Suprapubic skin (tissue), 4 donors: ENCODE measurements around the gene LASP1. TPM values are rescaled to one million over a fixed set of nuclear protein-coding genes. Genes with fewer than 3 reads are reported as not detected.

ENCODE experiments used
- DNase-seq, 2 donors: peaks; one replicate each; pipeline ENCODE4 v3.0.0-alpha.2; 2019; ENCODE audit warnings: low spot score in 2 of 2
- H3K27ac ChIP-seq: fragments of 200-600 bp; sonication (generic); one replicate; pipeline ENCODE4 v1.5.1; 2019
- H3K27me3 ChIP-seq: fragments of 200-600 bp; sonication (generic); one replicate; pipeline ENCODE4 v1.5.1; 2019
- H3K36me3 ChIP-seq: fragments of 200-600 bp; sonication (generic); one replicate; pipeline ENCODE4 v1.5.1; 2019
- H3K4me1 ChIP-seq: fragments of 200-600 bp; sonication (generic); one replicate; pipeline ENCODE4 v1.5.1; 2019
- H3K4me3 ChIP-seq: fragments of 200-600 bp; sonication (generic); one replicate; pipeline ENCODE4 v1.5.1; 2019; ENCODE audit warnings: mild to moderate bottlenecking
- H3K9me3 ChIP-seq: fragments of 200-600 bp; sonication (generic); one replicate; pipeline ENCODE4 v1.5.1; 2019
- EP300 ChIP-seq: sonication (generic); formaldehyde crosslinking; IDR thresholded peaks from one replicate; pipeline ENCODE4 v1.6.1; 2017; ENCODE audit warnings: antibody characterized with exemption
- POLR2A ChIP-seq, 2 donors: fragments of 450-650 bp; IDR thresholded peaks; one replicate each; pipeline ENCODE4 v1.6.1; 2017; ENCODE audit warnings: antibody characterized with exemption in 2 of 2, mild to moderate bottlenecking in 2 of 2, moderate library complexity in 2 of 2
- POLR2AphosphoS5 ChIP-seq, 3 donors: sonication (generic); formaldehyde crosslinking; IDR thresholded peaks; one replicate each; pipeline ENCODE4 v1.6.1; 2017; ENCODE audit warnings: antibody characterized with exemption in 3 of 3
- WGBS: methylation state at CpG from one replicate; pipeline ENCODE4 v1.1.5; 2018; 5-methylcytosine and 5-hydroxymethylcytosine counted together
- total RNA-seq, 4 donors: library from RNA; depleted of rRNA; stranded (reverse); fragments of >200 nt; gene quantifications; one replicate each; pipeline ENCODE4 v1.1.0, GENCODE V29; 2016
- TF ChIP-seq, protein P1 (sequence below), 2 donors: fragments of 200-600 bp in 1 of 2; fragments of 450-650 bp in 1 of 2; sonication (generic) in 1 of 2; IDR thresholded peaks; one replicate each; pipeline ENCODE4 v1.5.1; 2016 to 2019; ENCODE audit warnings: antibody characterized with exemption in 2 of 2, mild to moderate bottlenecking in 1 of 2, moderate library complexity in 1 of 2

Gene LASP1
- total RNA-seq, 4 donors from 2014 or later: 83.1 to 124 (median 99.6) TPM

DNA sequence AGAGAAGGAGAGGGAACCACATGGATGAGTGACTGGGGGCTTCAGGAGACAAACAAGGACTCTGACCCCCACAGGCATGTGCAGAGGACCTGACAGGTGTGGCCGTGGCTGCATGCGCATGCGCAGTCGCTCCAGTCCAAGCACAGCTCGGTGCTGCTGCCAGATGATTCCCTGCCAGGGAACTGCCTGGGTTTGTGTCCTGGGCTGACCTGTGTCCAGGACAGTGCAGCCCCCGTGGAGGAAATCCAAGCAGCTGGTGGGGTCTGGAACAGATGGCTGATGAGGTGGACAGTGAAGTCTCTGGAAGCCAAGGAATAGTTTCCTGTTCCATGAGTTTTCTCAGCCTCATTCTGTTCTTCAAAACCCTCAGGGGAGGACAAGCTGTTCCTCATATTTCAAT lies 27.3 kb downstream of the LASP1 start:
- Histone ChIP-seq H3K36me3 (peaks cover 44% of the 10 kb centered on the region), H3K4me1 (peaks cover 82% of the 10 kb centered on the region), H3K27ac (peak overlapping the region; percentile 30), H3K9me3 (no peaks in the 10 kb centered on the region), H3K27me3 (no peaks in the 10 kb centered on the region), H3K4me3 (no peak overlapping the region)
- DNase-seq: no peak
- TF ChIP-seq, protein P1, sequence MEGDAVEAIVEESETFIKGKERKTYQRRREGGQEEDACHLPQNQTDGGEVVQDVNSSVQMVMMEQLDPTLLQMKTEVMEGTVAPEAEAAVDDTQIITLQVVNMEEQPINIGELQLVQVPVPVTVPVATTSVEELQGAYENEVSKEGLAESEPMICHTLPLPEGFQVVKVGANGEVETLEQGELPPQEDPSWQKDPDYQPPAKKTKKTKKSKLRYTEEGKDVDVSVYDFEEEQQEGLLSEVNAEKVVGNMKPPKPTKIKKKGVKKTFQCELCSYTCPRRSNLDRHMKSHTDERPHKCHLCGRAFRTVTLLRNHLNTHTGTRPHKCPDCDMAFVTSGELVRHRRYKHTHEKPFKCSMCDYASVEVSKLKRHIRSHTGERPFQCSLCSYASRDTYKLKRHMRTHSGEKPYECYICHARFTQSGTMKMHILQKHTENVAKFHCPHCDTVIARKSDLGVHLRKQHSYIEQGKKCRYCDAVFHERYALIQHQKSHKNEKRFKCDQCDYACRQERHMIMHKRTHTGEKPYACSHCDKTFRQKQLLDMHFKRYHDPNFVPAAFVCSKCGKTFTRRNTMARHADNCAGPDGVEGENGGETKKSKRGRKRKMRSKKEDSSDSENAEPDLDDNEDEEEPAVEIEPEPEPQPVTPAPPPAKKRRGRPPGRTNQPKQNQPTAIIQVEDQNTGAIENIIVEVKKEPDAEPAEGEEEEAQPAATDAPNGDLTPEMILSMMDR (IDR thresholded peaks at IDR 0.05): no peak
- TF ChIP-seq EP300: no peak
- TF ChIP-seq POLR2A (IDR thresholded peaks at IDR 0.05): no peak
- TF ChIP-seq POLR2AphosphoS5 (IDR thresholded peaks at IDR 0.05): no peak
- WGBS: 20% methylated on average over 5 of the region's 6 CpGs

DNA sequence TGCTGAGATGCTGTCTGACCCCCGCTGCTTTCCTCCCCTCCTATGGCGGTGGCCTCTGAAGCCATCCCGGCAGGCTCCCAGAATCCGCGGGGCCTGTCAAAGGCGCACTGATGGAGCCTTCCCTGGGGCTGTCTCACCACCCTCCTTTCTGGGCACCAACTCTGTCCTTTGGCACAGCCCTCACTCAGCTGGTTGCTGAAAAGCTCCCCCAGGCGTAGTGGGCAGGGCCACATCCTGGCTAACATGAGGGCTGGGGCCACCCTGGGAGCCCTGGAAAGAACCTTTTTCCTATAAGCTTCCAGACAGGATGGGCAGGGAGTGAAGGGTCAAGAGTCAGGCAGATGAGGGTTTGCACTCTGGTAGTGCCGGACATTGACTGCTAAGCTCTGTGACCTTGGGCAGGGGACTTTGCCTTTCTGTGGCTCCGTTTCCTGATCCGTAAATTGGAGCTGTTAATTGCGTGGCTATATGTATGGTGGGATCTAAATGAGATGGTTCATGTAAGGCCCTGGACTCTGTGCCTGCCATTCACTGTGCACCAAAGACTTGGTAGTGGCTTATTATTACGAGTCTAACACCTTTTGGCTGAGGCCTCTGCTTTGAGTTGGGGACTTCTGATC lies 27.9 kb downstream of the LASP1 start:
- TF ChIP-seq POLR2A (IDR thresholded peaks at IDR 0.05): no peak
- Histone ChIP-seq H3K4me3 (no peak overlapping the region), H3K4me1 (peaks cover 79% of the 10 kb centered on the region), H3K9me3 (no peaks in the 10 kb centered on the region), H3K27ac (peak overlapping the region; percentile 30), H3K36me3 (peaks cover 38% of the 10 kb centered on the region), H3K27me3 (no peaks in the 10 kb centered on the region)
- DNase-seq: no peak
- WGBS: 48% methylated on average over 12 of the region's 12 CpGs

- Histone ChIP-seq H3K27ac (peak overlapping the region; percentile 30), H3K36me3 (peaks cover 36% of the 10 kb centered on the region), H3K4me3 (no peak overlapping the region), H3K9me3 (no peaks in the 10 kb centered on the region), H3K4me1 (peaks cover 78% of the 10 kb centered on the region), H3K27me3 (no peaks in the 10 kb centered on the region)
- no peak for DNase-seq
- TF ChIP-seq POLR2AphosphoS5 (IDR thresholded peaks at IDR 0.05) (no peak), POLR2A (IDR thresholded peaks at IDR 0.05) (no peak), EP300 (no peak)
- TF ChIP-seq, protein P1 (IDR thresholded peaks at IDR 0.05): no peak
- WGBS: 50% methylated on average over 7 of the region's 9 CpGs
These were observed 28.4 kb downstream of the LASP1 start for GRCh38 chr17:38898291-38898679.

GRCh38 chr17:38898812-38899348 lies 29.0 kb downstream of the LASP1 start:
- Histone ChIP-seq H3K4me1 (peaks cover 74% of the 10 kb centered on the region), H3K27ac (peak overlapping the region; percentile 30)
- WGBS: 85% methylated on average over 9 of the region's 11 CpGs

GRCh38 chr17:38899421-38899820 lies 29.6 kb downstream of the LASP1 start:
- Histone ChIP-seq H3K27me3 (no peaks in the 10 kb centered on the region), H3K36me3 (peaks cover 35% of the 10 kb centered on the region), H3K9me3 (no peaks in the 10 kb centered on the region), H3K4me1 (peaks cover 68% of the 10 kb centered on the region), H3K4me3 (no peak overlapping the region), H3K27ac (peak overlapping the region; percentile 30)
- TF ChIP-seq, protein P1 (IDR thresholded peaks at IDR 0.05): no peak
- TF ChIP-seq POLR2A (IDR thresholded peaks at IDR 0.05): no peak
- TF ChIP-seq EP300: no peak
- TF ChIP-seq POLR2AphosphoS5 (IDR thresholded peaks at IDR 0.05): no peak
- 76% methylated on average over 4 of the region's 5 CpGs for WGBS
- DNase-seq: no peak

More at GRCh38 chr17:38898812-38899348, 29.0 kb downstream of the LASP1 start:
- Histone ChIP-seq H3K27me3 (no peaks in the 10 kb centered on the region), H3K4me3 (no peak overlapping the region), H3K9me3 (no peaks in the 10 kb centered on the region), H3K36me3 (peaks cover 36% of the 10 kb centered on the region)
- no peak for TF ChIP-seq POLR2AphosphoS5 (IDR thresholded peaks at IDR 0.05)
- no peak for TF ChIP-seq POLR2A (IDR thresholded peaks at IDR 0.05)
- no peak for TF ChIP-seq EP300
- TF ChIP-seq, protein P1 (IDR thresholded peaks at IDR 0.05): no peak
- no peak for DNase-seq
